Left renal cortex interstitium (tissue), 4 donors: ENCODE data around the gene FBXO31. TPM values are rescaled to one million over a fixed set of nuclear protein-coding genes. Genes with fewer than 3 reads are reported as not detected.
"Not testable (repeated sequence)": the region's sequence is repeated elsewhere in the genome, so short reads cannot be mapped to it uniquely, and the experiment has no call there.

Experiments used
- DNase-seq, 4 donors: peaks; one replicate each; pipeline ENCODE4 v3.0.0-alpha.2; 2013; ENCODE audit warnings: low read depth in 4 of 4, low spot score in 2 of 4, missing footprints in 1 of 4
- polyA plus RNA-seq, 4 donors: library from polyadenylated mRNA; unstranded; fragments of 120-200 nt; gene quantifications; one replicate each; pipeline ENCODE4 v1.2.1, GENCODE V29; 2013; ENCODE audit not compliant: insufficient read length in 4 of 4

Gene FBXO31
- polyA plus RNA-seq, 4 donors, result 20.7 to 29.5 (median 24.7) TPM

- DNase-seq, result peak; percentile 89 to 97 (median 94)
These were observed 4.6 kb upstream of the FBXO31 start for GRCh38 chr16:87387942-87388817.

- not testable (repeated sequence) for DNase-seq
These were observed 1.2 kb upstream of the FBXO31 start for GRCh38 chr16:87384875-87385167.

GRCh38 chr16:87384162-87384874 lies 742 bp upstream of the FBXO31 start:
- no peak for DNase-seq

GRCh38 chr16:87382023-87382785 lies 1.4 kb downstream of the FBXO31 start:
- no peak for DNase-seq

GRCh38 chr16:87380881-87381280 lies 2.7 kb downstream of the FBXO31 start:
- DNase-seq, result no peak

GRCh38 chr16:87380403-87380802 lies 3.2 kb downstream of the FBXO31 start:
- no peak for DNase-seq

GRCh38 chr16:87379312-87379752 lies 4.2 kb downstream of the FBXO31 start:
- not testable (repeated sequence) for DNase-seq

- DNase-seq, result no peak
These were observed 6.9 kb downstream of the FBXO31 start for GRCh38 chr16:87376660-87377059.

- DNase-seq, result no peak
These were observed 8.0 kb downstream of the FBXO31 start for GRCh38 chr16:87375426-87376135.

- DNase-seq, result no peak
These were observed 9.3 kb downstream of the FBXO31 start for GRCh38 chr16:87374313-87374712.

- no peak for DNase-seq
These were observed 11.3 kb downstream of the FBXO31 start for GRCh38 chr16:87372305-87372704.

- DNase-seq, result no peak
These were observed 12.2 kb downstream of the FBXO31 start for GRCh38 chr16:87371261-87371866.

- DNase-seq, result no peak
These were observed 13.5 kb downstream of the FBXO31 start for GRCh38 chr16:87369796-87370719.

- no peak for DNase-seq
These were observed 14.3 kb downstream of the FBXO31 start for GRCh38 chr16:87369117-87369765.

- no peak for DNase-seq
These were observed 15.4 kb downstream of the FBXO31 start for GRCh38 chr16:87368029-87368770.

- no peak for DNase-seq
These were observed 16.0 kb downstream of the FBXO31 start for GRCh38 chr16:87367529-87367928.

GRCh38 chr16:87366930-87367329 lies 16.6 kb downstream of the FBXO31 start:
- no peak for DNase-seq

- DNase-seq, result no peak
These were observed 17.3 kb downstream of the FBXO31 start for GRCh38 chr16:87366288-87366687.
